Measurements from ENCODE around the gene GIMAP7.

GIMAP7 gene

GRCh38 chr7:150567871-150568301, 53.2 kb downstream of the GIMAP7 start:
- TF ChIP-seq EZH2phosphoT487 (IDR thresholded peaks at IDR 0.05; ENCODE audit: low read length): no peak
- TF ChIP-seq EZH2 (optimal IDR thresholded peaks at IDR 0.05; ENCODE audit: low read depth, low read length): no peak
- no peak for TF ChIP-seq CTCF (IDR thresholded peaks at IDR 0.05; ENCODE audit: low read length)
- no peak overlapping the region for H3K9ac ChIP-seq (ENCODE audit: low read length)
- H2AFZ ChIP-seq (ENCODE audit: low read length): no peak overlapping the region
- no peaks in the 10 kb centered on the region for H3K9me3 ChIP-seq (replicated peaks; ENCODE audit: insufficient read depth, low read length)
- no peaks in the 10 kb centered on the region for H3K27me3 ChIP-seq (replicated peaks; ENCODE audit: insufficient read depth, low read length)
- H3K4me2 ChIP-seq (ENCODE audit: low read depth, low read length): no peak overlapping the region
- no peak overlapping the region for H3K4me3 ChIP-seq (ENCODE audit: low read length)
- no peaks in the 10 kb centered on the region for H4K20me1 ChIP-seq (ENCODE audit: insufficient read depth, low read length)
- no peaks in the 10 kb centered on the region for H3K9me2 ChIP-seq (replicated peaks; ENCODE audit: insufficient read depth, low read length)
- no peaks in the 10 kb centered on the region for H3K4me1 ChIP-seq (ENCODE audit: low read length)
- no peak for DNase-seq
- no peak overlapping the region for H3K27ac ChIP-seq (ENCODE audit: low read length)
- H3F3A ChIP-seq (ENCODE audit: insufficient read depth, low read length): no peaks in the 10 kb centered on the region
- no peaks in the 10 kb centered on the region for H3K79me2 ChIP-seq (ENCODE audit: low read length)
- H3K36me3 ChIP-seq (replicated peaks; ENCODE audit: insufficient read depth, low read length): no peaks in the 10 kb centered on the region

GRCh38 chr7:150568714-150569113, 54.0 kb downstream of the GIMAP7 start:
- Histone ChIP-seq H2AFZ (ENCODE audit: low read length) (no peak overlapping the region), H3K9ac (ENCODE audit: low read length) (no peak overlapping the region), H3K4me2 (ENCODE audit: low read depth, low read length) (no peak overlapping the region), H3F3A (ENCODE audit: insufficient read depth, low read length) (no peaks in the 10 kb centered on the region), H4K20me1 (ENCODE audit: insufficient read depth, low read length) (no peaks in the 10 kb centered on the region), H3K4me3 (ENCODE audit: low read length) (no peak overlapping the region), H3K9me2 (replicated peaks; ENCODE audit: insufficient read depth, low read length) (no peaks in the 10 kb centered on the region), H3K27ac (ENCODE audit: low read length) (no peak overlapping the region), H3K27me3 (replicated peaks; ENCODE audit: insufficient read depth, low read length) (no peaks in the 10 kb centered on the region), H3K4me1 (ENCODE audit: low read length) (no peaks in the 10 kb centered on the region), H3K36me3 (replicated peaks; ENCODE audit: insufficient read depth, low read length) (no peaks in the 10 kb centered on the region), H3K79me2 (ENCODE audit: low read length) (no peaks in the 10 kb centered on the region), H3K9me3 (replicated peaks; ENCODE audit: insufficient read depth, low read length) (no peaks in the 10 kb centered on the region)
- TF ChIP-seq EZH2phosphoT487 (IDR thresholded peaks at IDR 0.05; ENCODE audit: low read length): no peak
- DNase-seq: no peak

GRCh38 chr7:150569245-150569955, 54.7 kb downstream of the GIMAP7 start:
- H3K27ac ChIP-seq (ENCODE audit: low read length): no peak overlapping the region
- TF ChIP-seq CTCF (IDR thresholded peaks at IDR 0.05; ENCODE audit: low read length): no peak
- no peak for TF ChIP-seq EZH2 (optimal IDR thresholded peaks at IDR 0.05; ENCODE audit: low read depth, low read length)
- TF ChIP-seq EZH2phosphoT487 (IDR thresholded peaks at IDR 0.05; ENCODE audit: low read length): no peak
- peak overlapping the region; percentile 26; the same call in 1 of the 2 replicates for H3K4me2 ChIP-seq (ENCODE audit: low read depth, low read length)
- DNase-seq: no peak
- peak overlapping the region; percentile 27; the same call in 1 of the 2 replicates for H2AFZ ChIP-seq (ENCODE audit: low read length)
- no peaks in the 10 kb centered on the region for H3K4me1 ChIP-seq (ENCODE audit: low read length)
- no peaks in the 10 kb centered on the region for H3F3A ChIP-seq (ENCODE audit: insufficient read depth, low read length)
- no peaks in the 10 kb centered on the region for H3K9me2 ChIP-seq (replicated peaks; ENCODE audit: insufficient read depth, low read length)
- no peak overlapping the region for H3K4me3 ChIP-seq (ENCODE audit: low read length)
- H3K79me2 ChIP-seq (ENCODE audit: low read length): no peaks in the 10 kb centered on the region
- no peak overlapping the region for H3K9ac ChIP-seq (ENCODE audit: low read length)
- no peaks in the 10 kb centered on the region for H4K20me1 ChIP-seq (ENCODE audit: insufficient read depth, low read length)
- no peaks in the 10 kb centered on the region for H3K27me3 ChIP-seq (replicated peaks; ENCODE audit: insufficient read depth, low read length)
- H3K36me3 ChIP-seq (replicated peaks; ENCODE audit: insufficient read depth, low read length): no peaks in the 10 kb centered on the region
- H3K9me3 ChIP-seq (replicated peaks; ENCODE audit: insufficient read depth, low read length): no peaks in the 10 kb centered on the region
